NCI-H2227 (cell line): ENCODE measurements around the gene PCBP3.
A peak's percentile ranks its signal among the peaks of the same experiment; 100 is the strongest.
"Not testable (repeated sequence)": the region's sequence is repeated elsewhere in the genome, so short reads cannot be mapped to it uniquely, and the experiment has no call there.

Source experiments
- DNase-seq: peaks from one replicate; lab custom pipeline; 2025; ENCODE audit not compliant: unreplicated experiment; lab: John Stamatoyannopoulos, UW

Gene PCBP3

GRCh38 chr21:45669382-45669781, 25.9 kb downstream of the PCBP3 start:
- no peak for DNase-seq

DNA sequence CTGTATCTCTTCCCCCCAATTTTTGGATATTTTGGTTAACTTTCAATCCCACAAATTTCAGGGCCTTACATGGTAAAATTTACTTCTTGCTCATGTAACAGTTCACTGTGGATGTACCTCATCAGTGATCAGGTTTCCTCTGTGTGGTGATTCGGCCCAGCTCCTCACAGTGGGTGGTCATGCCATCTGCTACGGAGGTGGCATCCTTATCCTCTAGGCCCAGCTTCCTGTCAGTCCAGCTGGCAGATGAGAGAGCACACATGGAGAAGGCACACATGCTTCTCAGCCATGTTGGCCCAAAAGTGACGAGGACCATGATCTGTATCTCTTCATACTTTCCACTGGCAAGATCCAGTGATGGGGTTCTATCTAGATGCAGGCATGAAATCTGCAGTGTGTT, 27.2 kb downstream of the PCBP3 start:
- DNase-seq = no peak

DNA sequence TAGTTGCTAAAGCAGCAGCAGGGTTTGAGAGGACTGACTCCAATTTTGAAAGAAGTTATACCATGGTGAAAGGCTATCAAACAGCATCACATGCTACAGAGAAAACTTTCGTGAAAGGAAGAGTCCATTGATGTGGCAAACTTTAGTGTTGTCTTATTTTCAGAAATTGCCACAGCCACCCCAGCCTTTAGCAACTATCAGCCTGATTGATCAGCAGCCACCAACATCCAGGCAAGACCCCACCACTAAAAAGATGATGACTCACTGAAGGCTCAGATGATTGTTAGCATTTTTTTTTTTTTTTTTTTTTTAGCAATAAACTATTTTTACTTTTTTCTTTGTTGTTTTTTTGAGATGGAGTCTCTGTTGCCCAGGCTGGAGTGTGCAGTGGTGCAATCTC, 35.3 kb downstream of the PCBP3 start:
- not testable (repeated sequence) for DNase-seq

- DNase-seq = no peak
Observed at GRCh38 chr21:45680215-45680614, 36.7 kb downstream of the PCBP3 start.

DNA sequence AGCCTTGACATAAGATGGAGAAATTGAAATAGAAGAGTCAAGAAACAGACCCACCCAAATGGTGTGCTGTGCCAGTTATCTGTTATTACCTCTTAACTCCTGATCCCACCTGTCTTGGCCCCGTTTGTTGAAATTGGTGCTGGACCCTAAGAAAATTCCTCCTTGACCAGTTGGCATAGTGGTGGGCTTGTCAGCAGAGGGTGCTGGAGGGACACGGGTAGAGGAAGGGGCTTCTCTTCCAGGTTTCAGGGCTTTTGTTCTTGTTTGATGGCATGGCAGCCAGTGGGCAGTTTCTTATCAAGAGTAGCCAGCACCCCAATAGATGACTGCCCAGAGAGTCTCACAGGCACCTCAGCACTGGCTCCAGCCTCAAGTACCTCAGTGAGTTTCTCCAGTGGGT, 51.6 kb downstream of the PCBP3 start:
- no peak for DNase-seq

DNA sequence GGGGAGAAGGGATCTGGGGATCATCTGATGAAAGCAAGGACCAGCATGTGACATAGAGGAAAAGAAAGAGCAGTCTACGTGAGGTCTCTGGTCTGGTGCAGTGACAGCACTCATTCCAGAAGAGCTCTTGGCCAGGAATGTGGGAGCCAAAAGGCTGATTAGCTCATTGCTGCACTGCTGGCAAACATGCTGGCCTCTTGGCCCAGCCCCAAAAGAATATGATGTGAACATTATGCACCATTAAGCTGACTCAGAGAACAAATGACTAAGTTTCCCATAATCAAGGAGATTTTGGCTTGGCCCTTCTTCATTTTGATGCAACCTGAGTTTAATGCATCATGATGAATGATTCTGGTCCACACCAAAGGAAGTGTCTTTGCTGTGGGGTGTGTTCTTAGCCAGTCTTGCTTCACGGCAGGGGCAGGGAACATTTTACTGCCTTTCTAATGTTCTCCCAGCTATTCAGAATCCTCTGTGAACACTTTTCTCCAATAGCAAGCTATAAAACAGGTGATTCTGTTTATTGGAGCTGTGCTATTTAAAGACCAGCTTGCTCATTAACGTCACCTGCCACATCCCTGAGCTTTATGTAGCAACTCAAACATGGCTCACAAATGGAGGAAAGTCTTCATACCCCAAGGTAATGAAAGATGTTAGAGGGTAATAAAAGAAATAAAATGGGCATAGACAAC, 55.1 kb downstream of the PCBP3 start:
- DNase-seq = no peak

DNA sequence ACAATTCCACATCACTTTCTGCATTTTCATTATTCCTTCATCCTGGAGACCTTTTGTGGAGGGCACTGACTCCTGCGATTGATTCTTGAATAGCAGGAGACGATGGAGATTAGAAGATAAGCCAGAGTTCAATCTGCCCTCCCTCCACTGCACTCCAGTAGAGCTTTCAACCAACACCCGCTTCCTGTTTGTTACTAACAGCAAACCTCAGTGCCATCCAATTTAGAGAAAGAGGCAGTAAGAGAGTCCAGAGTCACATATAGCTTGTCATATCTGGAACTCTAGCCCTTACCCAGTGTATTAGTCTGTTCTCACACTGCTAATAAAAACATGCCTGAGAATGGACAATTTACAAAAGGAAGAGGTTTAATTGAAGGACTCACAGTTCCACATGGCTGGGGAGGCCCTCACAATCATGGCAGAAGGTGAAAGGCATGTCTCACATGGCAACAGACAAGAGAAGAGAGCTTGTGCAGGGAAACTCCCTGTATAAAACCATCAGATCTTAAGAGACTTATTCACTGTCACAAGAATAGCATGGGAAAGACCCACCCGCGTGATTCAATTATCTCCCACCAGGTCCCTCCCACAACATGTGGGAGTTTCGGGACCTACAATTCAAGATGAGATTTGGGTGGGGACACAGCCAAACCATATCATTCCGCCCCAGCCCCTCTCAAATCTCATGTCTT, 55.9 kb downstream of the PCBP3 start:
- DNase-seq = no peak

- no peak for DNase-seq
Observed at GRCh38 chr21:45699966-45700365, 56.4 kb downstream of the PCBP3 start.

DNA sequence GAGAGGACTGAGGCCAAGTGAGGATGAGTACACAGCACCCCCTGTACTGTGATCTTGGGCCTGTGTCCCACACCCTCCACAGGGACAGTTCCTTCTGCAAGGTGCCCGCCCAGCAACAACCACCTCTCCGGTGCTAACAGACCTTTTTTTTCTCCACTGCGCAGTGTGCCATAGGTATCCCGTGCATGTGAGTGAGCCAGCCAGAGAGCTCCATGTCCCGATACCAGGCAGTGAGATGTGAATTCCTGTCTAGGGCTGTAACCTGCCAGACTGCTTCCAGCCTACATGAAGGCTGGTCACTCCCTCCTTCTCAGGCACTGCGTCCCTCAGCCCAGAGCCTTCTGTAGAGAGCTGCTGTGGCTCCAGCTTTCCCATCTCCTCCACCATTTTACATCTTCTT, 56.9 kb downstream of the PCBP3 start:
- DNase-seq = no peak

- DNase-seq = no peak
Observed at GRCh38 chr21:45704311-45705108, 61.0 kb downstream of the PCBP3 start.

GRCh38 chr21:45706299-45706698, 62.8 kb downstream of the PCBP3 start:
- DNase-seq = no peak

DNA sequence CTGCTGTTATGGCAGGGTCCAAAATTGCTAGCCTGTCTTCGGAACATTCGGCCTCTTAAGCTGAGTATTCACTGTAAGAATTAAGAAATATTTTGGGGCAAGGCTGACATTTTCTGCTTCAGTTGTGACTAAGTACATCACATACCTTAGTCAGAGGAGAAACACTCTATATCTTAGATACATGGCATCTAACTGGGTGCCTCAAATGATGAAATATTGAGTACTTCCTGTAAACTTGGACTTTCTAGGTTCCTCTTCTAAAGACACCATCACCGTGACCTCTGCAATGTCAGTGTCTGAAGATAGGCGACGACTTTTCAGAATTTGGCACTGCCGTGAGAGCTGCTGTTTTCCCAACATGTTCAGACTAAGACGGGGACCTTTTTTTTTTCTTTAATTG, 65.6 kb downstream of the PCBP3 start:
- DNase-seq = no peak

DNA sequence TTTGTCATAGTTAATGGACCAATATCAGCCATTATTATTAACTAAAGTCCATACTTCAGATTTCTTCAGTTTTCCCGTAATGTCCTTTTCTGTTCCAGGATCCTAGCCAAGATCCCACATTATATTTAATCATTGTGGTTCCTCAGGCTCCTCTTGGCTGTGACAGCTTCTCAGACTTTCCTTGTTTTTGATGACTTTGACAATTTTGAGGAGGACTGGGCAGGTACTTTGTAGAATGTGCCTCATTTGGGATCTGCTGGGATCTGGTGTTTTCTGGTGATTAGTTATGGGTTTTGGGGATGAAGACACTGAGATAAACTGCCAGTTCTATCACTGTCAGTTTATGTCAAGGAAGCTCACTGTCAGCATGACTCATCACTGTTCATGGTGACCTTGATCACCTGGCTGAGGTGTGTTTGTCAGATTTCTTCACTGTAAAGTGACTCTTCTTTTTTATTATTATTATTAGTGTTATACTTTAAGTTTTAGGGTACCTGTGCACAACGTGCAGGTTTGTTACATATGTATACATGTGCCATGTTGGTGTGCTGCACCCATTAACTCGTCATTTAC, 66.3 kb downstream of the PCBP3 start:
- no peak for DNase-seq

GRCh38 chr21:45710306-45710705, 66.8 kb downstream of the PCBP3 start:
- not testable (repeated sequence) for DNase-seq

GRCh38 chr21:45713613-45714012, 70.1 kb downstream of the PCBP3 start:
- DNase-seq = no peak

DNA sequence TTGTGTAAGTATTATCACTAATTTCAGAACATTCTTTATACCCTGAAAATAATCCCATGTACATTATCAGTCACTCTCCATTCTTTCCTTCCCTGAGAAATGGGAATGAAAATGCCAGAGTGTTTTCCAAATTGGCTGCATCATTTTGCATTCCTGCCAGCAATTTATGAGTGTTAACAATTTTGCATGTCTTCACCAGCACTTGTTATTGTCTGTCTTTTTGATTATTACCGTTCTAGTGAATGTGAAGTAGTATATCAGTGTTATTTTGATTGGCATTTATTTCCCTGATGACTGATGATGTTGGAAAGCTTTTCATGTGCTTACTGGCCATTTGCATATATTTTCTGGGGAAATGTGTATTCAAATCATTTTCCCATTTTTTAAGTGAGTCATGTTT, 71.9 kb downstream of the PCBP3 start:
- DNase-seq = no peak

- peak; percentile 39 for DNase-seq
Observed at GRCh38 chr21:45718413-45718812, 74.9 kb downstream of the PCBP3 start.

DNA sequence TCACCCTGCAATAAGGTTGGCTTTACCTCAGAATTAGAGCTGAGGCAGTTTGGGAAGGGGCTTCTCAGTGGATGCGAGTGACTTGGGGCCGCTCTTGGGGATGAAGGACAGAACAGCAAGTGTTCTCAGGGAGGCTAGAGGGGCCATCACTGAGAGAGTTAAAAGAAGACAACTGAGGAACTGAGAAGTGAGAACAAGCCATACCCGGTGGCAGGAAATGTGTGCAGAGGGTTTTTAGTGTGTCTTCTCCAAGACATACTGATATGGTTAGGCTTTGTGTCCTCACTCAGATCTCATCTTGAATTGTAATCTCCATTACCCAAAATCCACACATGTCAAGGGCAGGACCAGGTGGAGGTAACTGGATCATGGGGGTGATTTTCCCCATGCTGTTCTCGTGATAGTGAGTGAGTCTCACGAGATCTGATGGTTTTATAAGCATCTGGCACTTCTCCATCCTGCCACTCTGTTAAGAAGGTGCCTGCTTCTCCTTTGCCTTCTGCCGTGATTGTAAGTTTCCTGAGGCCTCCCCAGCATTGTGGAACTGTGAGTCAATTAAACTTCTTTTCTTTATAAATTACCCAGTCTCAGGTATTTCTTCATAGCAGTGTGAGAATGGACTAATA, 75.8 kb downstream of the PCBP3 start:
- DNase-seq = no peak

DNA sequence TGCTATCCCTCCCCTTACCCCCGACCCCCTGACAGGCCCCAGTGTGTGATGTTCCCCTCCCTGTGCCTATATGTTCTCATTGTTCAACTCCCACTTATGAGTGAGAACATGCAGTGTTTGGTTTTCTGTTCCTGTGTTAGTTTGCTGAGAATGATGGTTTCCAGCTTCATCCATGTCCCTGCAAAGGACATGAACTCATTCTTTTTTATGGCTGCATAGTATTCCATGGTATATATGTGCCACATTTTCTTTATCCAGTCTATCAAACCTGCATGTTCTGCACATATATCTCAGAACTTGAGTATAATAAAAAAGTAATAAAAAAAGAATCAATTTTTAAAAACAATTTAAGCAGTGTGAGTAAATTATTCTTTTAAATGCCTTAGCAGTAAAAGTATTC, 76.7 kb downstream of the PCBP3 start:
- not testable (repeated sequence) for DNase-seq

- DNase-seq = no peak
Observed at GRCh38 chr21:45721671-45722070, 78.1 kb downstream of the PCBP3 start.
